ENCODE measurements around the gene C2orf76.

- TF ChIP-seq CTCF (IDR thresholded peaks at IDR 0.05): no peak
- TF ChIP-seq POLR2A (IDR thresholded peaks at IDR 0.05): no peak
Observed at GRCh38 chr2:119383410-119384140, 16.9 kb upstream of the C2orf76 start.

All from adrenal gland (tissue), 5 donors.